Uterus (tissue), 2 donors: Measurements from ENCODE around the gene CBLL2.

Source experiments
- CTCF ChIP-seq, 4 experiments: fragments of 200-600 bp in 2 of 4; fragments of 450-650 bp in 2 of 4; sonication (generic) in 2 of 4; IDR thresholded peaks; one replicate each; pipeline ENCODE4 v1.5.1; 2016 to 2019; ENCODE audit warnings: antibody characterized with exemption in 4 of 4, mild to moderate bottlenecking in 2 of 4, moderate library complexity in 1 of 4
- POLR2A ChIP-seq, 2 donors: fragments of 450-650 bp; IDR thresholded peaks; one replicate each; pipeline ENCODE4 v1.6.1; 2016; ENCODE audit warnings: antibody characterized with exemption in 2 of 2, mild to moderate bottlenecking in 1 of 2, moderate library complexity in 1 of 2

- no peak for TF ChIP-seq POLR2A (IDR thresholded peaks at IDR 0.05)
- no peak for TF ChIP-seq CTCF (IDR thresholded peaks at IDR 0.05)
Measured at GRCh38 chrX:22320236-22320873, 47.6 kb downstream of the CBLL2 start.
